Mesenteric fat pad (tissue), 1 donor: ENCODE results near the gene MFSD2B. TPM values are rescaled to one million over a fixed set of nuclear protein-coding genes. Genes with fewer than 3 reads are reported as not detected.
"Not testable (repeated sequence)": the region's sequence is repeated elsewhere in the genome, so short reads cannot be mapped to it uniquely, and the experiment has no call there.

Source experiments
- DNase-seq: peaks from one replicate; pipeline ENCODE4 v3.0.0-alpha.2; 2020; ENCODE audit warnings: low spot score
- long read RNA-seq: library from polyadenylated mRNA; unstranded; transcript quantifications from one replicate; pipeline ENCODE4 v2.0.0, GENCODE V29; 2020
- total RNA-seq: library from RNA; stranded (reverse); fragmentation: NEBNext Ultra II Directional; extraction: Animal tissue kit (Norgen Biotek cat#: 25700); gene quantifications from one replicate; pipeline ENCODE4 v1.2.1, GENCODE V29; 2021
- donor health status: DM: yes; HTN: yes; CAD: no.

The MFSD2B gene
- not detected for total RNA-seq
- long read RNA-seq, partial matches to known transcripts, result 0 of 2 reads
- long read RNA-seq, other reads (novel, unspliced or antisense), result 2 of 2 reads

DNA sequence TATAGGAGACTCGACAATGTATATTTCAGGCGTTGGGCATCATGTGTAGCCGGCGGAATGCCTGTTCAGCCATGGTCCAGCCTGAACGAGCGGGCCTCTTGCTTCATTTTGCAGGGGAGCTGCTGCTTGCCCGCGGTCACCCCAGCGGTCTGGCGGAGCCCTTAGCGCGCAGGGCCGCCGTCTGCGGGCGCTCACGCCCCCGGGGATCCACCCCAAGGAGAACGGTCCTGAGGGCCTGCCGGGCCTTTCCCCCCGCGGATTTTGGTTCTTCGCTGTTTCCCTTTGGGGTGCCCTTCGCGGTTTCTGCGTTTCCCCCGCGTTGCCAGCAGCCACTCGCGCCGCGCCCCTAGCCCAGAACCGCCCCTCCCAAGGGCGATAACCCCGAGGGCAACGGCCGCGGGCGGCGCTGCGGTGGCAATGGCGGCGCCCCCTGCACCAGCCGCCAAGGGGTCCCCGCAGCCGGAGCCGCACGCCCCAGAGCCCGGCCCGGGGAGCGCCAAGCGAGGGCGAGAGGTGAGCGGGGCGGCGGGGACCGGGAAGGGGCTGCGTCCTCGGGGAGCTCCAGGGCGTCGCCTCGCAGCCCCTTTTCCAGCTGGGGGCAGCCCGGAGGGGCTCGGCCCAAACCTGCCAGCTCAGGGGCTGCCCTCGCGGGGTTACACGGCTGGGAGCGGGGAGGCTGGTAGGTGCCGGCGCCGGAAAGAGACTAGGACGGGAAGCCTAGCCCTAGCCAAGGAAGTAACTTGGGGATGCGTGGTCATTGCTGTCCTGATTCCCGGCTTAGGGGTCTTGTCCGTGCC is at the start of gene MFSD2B:
MFSD2B (plus strand) TSS at position 406 of the 797 bp plus-strand sequence; CDS start at position 418, 12 bp downstream.
- DNase-seq, result peak; percentile 81

GRCh38 chr2:23967846-23968245 is 42.0 kb upstream of the MFSD2B start:
- no peak for DNase-seq

- DNase-seq, result no peak
These were observed 33.0 kb upstream of the MFSD2B start for GRCh38 chr2:23976883-23977282.

- DNase-seq, result no peak
These were observed 21.5 kb upstream of the MFSD2B start for GRCh38 chr2:23988371-23988770.

DNA sequence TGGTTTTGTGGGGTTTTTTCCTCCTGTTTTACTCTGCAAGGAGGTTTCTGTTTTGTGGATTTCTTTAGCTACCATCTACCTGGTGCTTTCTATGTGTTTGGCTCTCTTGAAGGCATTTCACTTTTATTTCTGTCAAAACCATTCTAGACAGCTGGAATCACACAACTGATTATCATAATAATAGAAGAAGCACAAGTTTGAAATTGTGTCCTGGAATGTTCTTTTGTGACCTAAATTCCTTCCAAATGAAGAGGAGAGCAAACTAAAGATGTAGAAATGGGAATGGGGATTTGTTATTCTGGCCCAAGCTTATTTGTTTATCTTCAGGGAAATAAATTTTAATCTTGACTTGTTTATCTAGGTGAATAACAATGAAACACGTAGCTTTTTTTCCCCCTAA is 17.0 kb upstream of the MFSD2B start:
- no peak for DNase-seq

DNA sequence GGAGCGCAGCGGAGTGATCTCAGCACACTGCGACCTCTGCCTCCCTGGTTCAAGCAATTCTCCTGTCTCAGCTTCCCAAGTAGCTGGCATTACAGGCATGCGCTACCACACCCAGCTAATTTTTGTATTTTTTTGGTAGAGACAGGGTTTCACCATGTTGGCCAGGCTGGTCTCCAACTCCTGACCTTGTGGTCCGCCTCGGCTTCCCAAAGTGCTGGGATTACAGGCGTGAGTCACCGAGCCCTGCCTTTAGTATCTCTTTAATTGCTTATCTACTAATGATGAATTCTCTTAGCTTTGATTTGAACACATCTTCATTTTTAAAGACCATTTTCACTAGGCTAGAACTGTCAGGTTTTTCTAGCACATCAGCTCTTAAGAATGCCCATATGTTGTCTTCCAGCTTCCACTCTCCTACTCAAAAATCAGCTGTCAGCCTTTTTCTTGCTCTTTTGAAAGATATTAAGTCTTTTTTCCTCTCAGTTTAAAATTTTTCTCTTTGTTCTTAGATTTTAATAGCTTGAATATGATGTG is 16.1 kb upstream of the MFSD2B start:
- DNase-seq, result peak; percentile 12

- DNase-seq, result no peak
These were observed 15.3 kb upstream of the MFSD2B start for GRCh38 chr2:23994567-23994966.

- no peak for DNase-seq
These were observed 2.2 kb upstream of the MFSD2B start for GRCh38 chr2:24007693-24008092.

DNA sequence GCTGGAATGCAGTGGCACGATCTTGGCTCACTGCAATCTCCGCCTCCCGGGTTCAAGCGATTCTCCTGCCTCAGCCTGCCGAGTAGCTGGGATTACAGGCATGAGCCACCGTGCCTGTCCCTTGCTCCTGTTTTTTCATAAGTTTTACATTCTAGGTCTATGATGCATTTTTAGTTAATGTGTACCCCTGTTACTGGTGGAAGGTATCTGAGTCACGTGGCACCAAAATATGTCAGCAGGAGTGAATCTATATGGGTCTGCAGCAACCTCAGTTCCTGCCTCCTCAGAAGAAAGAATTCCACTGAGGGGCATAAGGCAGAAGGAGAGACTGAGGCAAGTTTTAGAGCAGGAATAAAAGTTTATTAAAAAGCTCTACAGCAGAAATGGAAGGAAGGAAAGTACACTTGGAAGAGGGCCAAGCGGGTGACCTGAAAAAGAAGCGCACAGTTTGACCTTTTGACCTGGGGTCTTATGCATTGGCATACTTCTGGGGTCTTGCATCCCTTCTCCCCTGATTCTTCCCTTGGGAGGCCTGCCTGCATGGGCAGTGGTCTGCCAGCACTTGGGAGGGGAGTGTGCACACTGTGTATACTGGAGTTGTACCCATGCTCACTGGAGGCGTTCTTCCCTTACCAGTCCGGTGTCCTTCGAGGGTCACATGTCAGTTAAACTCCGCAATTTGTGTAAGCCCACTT is 1.1 kb upstream of the MFSD2B start:
- no peak for DNase-seq

GRCh38 chr2:24009367-24009679 is 562 bp upstream of the MFSD2B start:
- no peak for DNase-seq

- DNase-seq, result no peak
These were observed 778 bp downstream of the MFSD2B start for GRCh38 chr2:24010477-24011249.

DNA sequence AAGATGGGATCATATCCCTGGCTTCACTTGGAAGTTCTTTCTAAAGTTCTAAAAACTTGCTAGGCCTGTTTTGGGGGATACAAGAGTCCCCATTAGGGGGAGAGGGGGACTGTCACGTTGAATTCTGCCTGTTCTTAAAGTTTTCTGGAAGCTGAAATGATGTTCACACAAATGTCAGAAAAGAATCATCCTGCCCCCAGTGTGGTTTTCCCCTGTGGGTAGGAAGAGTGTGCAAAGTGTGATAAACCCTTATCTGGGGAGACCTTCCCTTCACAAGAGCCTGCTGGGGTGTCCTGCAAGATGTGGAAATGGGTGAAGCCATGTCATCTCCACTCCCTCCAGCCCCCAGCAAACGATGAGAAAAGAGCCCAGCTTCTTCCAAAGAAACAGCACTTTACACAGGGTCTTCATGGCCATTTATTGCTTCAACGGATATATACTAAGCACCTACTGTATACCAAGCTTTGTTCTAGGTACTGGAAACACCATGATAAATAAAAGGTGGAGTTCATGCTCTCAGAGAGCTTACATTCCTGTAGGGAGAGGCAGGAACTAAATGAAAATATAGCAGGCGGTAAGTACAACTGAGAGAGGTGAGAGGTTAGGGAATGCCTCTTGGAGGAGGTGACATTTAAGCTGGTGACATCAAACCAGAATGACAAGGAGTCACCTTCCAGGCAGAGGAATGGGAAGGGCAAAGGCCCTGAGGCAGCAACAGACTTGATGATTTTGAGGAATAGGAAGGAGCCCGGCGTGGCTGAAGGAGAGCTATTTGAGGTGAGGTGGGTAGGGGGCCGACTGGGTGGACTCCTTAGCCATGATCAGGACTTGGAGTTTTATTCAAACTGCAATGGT is 1.6 kb downstream of the MFSD2B start:
- no peak for DNase-seq

DNA sequence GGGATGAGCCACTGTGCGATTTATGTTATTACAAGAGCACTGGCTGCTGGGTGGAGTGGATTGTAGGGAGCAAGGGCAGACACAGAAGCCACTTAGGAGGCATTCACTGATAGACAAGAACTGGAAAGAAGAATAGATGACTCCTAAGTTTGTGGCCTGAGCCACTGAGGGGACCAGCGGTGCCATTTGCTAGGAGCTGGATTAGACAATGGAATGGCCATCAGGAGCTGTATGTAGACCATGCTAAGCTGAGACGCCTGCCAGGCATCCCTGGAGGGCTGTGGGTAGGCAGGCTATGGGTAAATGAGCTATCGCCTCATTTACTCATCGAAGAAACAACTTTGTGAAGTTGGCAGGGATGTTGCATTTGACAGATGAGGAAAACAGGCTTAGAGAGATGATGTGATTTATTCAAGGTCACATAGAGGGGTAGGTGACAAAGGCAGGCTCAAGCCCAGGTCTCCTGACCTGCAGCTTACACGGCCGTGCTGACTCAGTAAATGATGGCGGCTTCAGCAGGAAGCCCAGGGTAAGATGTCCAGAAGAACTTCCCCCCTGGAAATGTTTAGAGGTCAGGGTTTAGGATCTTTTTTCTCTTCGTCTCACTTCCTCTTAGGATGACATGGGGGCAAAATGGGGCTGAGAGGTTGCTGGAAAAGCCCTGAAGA is 2.8 kb downstream of the MFSD2B start:
- no peak for DNase-seq

GRCh38 chr2:24014902-24015301 is 5.0 kb downstream of the MFSD2B start:
- not testable (repeated sequence) for DNase-seq

- no peak for DNase-seq
These were observed 5.9 kb downstream of the MFSD2B start for GRCh38 chr2:24015562-24016375.

GRCh38 chr2:24016376-24016761 is 6.5 kb downstream of the MFSD2B start:
- DNase-seq, result peak; percentile 84

DNA sequence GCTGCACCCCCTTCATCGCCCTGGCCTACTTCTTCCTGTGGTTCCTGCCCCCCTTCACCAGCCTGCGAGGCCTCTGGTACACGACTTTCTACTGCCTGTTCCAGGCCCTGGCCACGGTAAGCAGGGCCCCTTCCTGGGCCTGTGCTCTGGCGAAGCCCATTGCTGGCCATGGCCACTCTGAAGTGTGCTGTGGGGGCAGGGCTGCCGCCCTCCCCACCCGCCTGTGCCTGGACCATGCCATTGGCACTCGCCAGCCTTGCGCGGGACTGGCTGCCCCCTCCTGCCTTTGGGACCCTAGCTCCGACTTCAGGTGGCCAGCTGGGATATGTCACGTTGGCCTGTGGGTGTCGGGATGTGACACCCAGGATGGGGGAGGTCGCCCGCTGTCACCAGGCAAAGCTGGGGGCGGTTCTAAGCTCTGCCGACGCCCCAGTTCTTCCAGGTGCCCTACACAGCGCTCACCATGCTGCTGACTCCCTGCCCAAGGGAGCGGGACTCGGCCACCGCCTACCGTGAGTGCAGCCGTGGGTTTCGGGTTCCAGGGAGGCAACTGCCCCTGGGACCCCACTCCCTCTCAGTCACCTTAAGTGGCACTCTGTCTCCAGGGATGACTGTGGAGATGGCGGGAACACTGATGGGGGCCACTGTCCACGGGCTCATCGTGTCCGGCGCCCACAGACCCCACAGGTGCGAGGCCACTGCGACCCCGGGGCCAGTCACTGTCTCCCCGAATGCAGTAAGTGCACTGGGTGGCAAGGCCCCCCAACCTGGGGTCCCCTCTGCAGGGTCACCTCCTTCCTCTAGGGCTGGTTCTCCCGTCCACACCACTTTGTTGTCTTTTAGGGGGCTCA is 7.2 kb downstream of the MFSD2B start:
- DNase-seq, result peak; percentile 81

DNA sequence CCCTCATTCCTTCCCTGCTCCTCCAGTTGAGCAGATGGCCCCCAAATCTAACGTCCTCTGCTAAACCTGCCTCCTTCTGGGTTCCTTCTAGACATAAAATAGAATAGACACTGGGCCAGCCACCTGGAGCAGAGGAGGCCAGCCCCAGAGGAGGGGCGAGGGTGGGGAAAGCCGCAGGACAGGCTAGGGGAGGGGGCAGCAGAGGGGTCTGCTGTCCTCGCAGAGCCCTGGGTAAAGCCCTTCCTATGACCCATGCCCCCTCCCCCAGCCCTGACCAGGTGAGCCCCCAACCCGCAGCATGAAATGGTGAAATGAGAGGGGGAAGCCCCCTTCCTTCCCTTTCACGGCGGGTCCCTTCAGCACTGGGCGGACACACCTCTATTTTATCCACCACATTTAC is 7.8 kb downstream of the MFSD2B start:
- DNase-seq, result peak; percentile 64
